ENCODE measurements around the gene CYB5R4.
A peak's percentile ranks its signal among the peaks of the same experiment; 100 is the strongest.

The CYB5R4 gene, protein sequence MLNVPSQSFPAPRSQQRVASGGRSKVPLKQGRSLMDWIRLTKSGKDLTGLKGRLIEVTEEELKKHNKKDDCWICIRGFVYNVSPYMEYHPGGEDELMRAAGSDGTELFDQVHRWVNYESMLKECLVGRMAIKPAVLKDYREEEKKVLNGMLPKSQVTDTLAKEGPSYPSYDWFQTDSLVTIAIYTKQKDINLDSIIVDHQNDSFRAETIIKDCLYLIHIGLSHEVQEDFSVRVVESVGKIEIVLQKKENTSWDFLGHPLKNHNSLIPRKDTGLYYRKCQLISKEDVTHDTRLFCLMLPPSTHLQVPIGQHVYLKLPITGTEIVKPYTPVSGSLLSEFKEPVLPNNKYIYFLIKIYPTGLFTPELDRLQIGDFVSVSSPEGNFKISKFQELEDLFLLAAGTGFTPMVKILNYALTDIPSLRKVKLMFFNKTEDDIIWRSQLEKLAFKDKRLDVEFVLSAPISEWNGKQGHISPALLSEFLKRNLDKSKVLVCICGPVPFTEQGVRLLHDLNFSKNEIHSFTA

GRCh38 chr6:83859410-83860358 lies at the start of gene CYB5R4:
Gene CYB5R4, plus strand, starts transcription at chr6:83859689. Its CDS starts 94 bp downstream, at chr6:83859783.
- peak; percentile 95 for DNase-seq (ENCODE audit: low spot score)

GRCh38 chr6:83812595-83812994 lies 46.9 kb upstream of the CYB5R4 start:
- DNase-seq (ENCODE audit: low spot score), result no peak

DNA sequence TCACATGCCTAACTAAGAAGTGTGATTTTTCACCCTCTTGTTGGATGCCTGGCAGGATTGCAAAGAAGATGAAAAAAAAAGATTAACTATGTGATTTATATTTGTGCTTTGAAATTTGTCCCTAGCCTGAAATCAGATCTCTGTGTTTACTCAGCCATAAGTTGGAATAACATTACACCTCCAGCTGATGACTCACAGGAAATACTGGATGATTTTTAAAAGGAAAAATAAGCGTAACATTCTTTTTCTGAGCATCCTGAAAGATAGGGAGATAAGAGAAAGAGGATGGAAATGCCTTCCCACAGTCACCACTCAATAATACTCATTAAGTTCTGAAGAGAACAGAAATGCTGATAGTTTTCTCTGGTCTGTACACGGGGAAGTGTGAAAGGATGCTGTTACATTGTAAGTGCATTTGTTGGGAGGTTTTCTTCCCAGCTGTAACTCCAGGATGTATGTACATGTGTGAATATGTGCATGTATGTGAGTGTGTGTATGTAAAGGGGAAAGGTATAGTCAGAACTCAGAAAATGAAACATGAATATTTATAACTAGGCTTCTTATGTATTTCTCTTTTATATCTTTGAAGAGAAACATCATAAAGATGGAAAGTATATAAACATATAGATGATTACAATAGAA lies 43.7 kb upstream of the CYB5R4 start:
- peak; percentile 31 for DNase-seq (ENCODE audit: low spot score)

- no peak for DNase-seq (ENCODE audit: low spot score)
Observed at GRCh38 chr6:83822629-83823169, 36.8 kb upstream of the CYB5R4 start.

DNA sequence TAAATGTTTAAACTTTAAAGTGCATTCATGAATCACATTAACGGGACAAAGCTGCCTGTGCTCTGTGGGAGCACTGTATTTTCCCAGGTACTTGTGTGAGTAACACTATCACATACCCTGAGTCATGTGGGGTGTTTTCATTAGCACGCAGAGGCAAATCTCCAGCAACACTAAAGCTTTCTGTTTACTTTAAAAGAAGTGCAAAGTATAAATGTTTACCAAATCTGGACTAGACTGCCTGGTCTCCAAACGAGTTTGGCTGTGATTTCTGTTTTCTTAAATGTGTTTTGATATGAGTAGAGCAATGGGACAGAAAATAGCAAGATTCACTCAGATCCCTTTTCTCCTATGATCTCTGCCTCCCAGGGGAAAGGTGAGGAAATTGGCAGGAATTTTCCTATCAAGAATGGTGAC lies 35.1 kb upstream of the CYB5R4 start:
- no peak for DNase-seq (ENCODE audit: low spot score)

DNA sequence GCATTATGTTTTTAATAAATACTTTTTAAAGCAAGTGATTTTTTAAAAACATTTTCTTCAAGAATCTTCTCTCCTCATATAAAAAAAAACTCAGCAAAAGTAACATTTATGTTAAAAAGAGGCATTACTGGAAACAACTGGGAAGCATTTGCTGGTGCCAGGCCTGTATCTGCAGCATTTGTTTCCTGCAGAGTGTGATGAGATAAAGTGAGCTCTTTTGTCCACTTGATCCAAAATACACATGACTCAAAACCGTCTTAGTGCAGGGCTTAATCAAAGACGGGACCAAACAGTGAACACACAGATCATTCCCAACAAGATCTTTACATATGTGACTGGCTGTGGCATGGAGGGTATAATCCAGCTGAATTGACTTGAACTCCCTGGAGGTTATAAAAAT lies 34.7 kb upstream of the CYB5R4 start:
- DNase-seq (ENCODE audit: low spot score), result no peak

DNA sequence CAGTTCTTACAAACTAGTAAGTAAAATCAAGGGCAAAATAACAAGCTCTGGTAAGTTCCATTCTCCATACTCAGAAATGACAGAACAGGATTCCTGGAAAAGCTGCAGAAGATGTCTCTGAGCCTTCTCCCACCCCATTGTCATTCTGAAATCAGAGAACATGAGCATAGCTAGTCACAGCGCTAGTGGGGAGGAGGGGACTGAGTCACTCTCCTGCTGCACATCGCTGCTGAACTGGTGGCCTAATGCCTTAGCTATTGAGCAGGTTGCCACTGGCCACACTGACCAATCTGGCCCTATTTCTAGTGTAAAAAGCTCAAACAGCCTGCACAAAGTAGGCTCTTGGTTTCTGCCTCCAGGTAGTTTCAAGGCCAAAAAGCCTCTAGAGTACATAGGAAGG lies 32.4 kb upstream of the CYB5R4 start:
- peak; percentile 22 for DNase-seq (ENCODE audit: low spot score)

DNA sequence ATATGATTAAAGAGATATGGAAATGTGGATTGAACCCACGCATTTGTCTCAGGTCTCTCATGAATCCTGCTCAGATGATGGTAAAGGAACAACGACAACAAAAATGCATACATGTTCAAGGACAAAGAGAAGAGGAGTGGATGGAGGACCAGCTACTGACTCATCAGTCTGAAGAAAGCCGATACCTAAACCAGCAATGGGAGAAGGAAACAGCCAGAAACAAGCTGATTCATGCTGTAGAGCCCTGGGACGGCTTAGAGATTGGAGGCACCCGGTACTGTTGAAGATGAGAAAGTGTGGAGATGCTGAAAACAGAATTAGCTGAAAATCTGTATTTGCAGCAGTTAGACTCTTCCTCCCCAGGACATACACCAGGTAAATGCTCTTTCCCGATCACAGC lies 20.8 kb upstream of the CYB5R4 start:
- no peak for DNase-seq (ENCODE audit: low spot score)

- no peak for DNase-seq (ENCODE audit: low spot score)
Observed at GRCh38 chr6:83844170-83844569, 15.3 kb upstream of the CYB5R4 start.

GRCh38 chr6:83846291-83846690 lies 13.2 kb upstream of the CYB5R4 start:
- no peak for DNase-seq (ENCODE audit: low spot score)

GRCh38 chr6:83847179-83847578 lies 12.3 kb upstream of the CYB5R4 start:
- DNase-seq (ENCODE audit: low spot score), result peak; percentile 16

GRCh38 chr6:83849127-83849526 lies 10.4 kb upstream of the CYB5R4 start:
- DNase-seq (ENCODE audit: low spot score), result no peak

DNA sequence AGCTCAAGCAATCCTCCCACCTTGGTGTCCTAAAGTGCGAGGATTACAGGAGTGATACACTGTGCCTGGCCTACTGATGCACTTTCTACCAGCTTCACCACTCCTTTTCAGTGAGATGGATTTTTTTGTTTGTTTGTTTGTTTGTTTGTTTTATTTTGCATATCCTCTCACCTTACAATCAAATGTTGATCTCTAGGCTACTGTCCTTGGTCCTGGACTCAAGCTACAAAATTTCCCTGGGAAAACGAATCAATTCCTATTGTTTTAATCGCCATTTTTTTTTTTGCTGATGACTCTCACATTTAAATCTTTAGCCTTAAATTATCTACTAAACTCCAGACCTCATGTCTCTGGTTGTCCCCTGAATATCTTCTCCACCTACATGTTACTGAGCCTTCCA lies 9.9 kb upstream of the CYB5R4 start:
- DNase-seq (ENCODE audit: low spot score), result no peak

- DNase-seq (ENCODE audit: low spot score), result no peak
Observed at GRCh38 chr6:83852528-83853177, 6.8 kb upstream of the CYB5R4 start.

- no peak for DNase-seq (ENCODE audit: low spot score)
Observed at GRCh38 chr6:83853178-83854000, 6.1 kb upstream of the CYB5R4 start, which contains the start of gene RIPPLY2. Gene RIPPLY2, plus strand, starts transcription at chr6:83853360. Its CDS starts 57 bp downstream, at chr6:83853417.

DNA sequence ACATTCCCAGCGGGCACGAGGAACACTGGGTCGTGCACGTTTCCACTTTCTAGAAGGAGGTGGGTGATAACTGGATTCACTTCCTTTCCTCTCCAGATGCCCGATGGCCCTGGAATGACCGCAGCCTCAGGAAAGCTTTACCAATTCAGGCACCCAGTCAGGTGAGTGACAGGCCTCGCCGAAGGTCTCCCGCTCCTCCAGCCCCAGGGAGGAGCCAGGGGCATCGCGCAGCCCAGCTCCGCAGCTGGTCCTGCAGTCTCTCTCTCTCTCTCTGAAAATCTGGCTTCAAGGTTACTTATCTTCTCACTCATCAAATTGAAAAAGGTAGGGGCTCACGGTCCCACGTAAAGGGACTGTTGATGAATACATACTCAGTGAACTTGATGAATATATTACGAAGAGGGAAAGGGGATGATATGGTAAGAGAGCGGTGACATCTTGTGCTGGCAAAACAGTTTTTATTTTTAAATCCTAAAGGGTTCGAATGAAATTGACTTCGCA lies 5.4 kb upstream of the CYB5R4 start:
- no peak for DNase-seq (ENCODE audit: low spot score)

DNA sequence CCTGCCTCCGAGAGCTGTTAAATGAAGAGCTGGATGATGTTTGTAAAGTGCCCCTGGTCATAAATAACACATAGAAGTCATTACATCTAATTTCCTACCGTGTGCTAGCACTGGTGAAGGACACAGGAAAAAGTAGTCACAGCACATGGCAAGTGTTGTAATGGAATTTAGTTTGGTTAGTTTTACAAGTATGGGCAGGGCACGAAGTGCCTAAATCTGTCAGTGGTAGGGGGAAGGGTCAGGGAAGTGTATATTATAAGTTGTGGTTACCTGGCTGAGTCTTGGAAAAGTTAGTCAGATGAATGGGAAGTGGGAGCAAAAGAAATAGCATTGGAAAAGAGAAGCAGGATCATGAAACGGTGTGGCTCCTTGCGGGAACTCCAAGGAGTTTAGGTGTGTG lies 4.7 kb upstream of the CYB5R4 start:
- DNase-seq (ENCODE audit: low spot score), result no peak

- DNase-seq (ENCODE audit: low spot score), result no peak
Observed at GRCh38 chr6:83860359-83860755, 868 bp downstream of the CYB5R4 start.

GRCh38 chr6:83860782-83861495 lies 1.4 kb downstream of the CYB5R4 start:
- DNase-seq (ENCODE audit: low spot score), result peak; percentile 7

Measured in RKO (cell line).